Adrenal gland (tissue), 19 donors: ENCODE data around the gene DYNLT2B. TPM values are rescaled to one million over a fixed set of nuclear protein-coding genes. Genes with fewer than 3 reads are reported as not detected.
A peak's percentile ranks its signal among the peaks of the same experiment; 100 is the strongest.
"Not testable (repeated sequence)": the region's sequence is repeated elsewhere in the genome, so short reads cannot be mapped to it uniquely, and the experiment has no call there.

Experiments
- DNase-seq, 7 donors: peaks; one replicate each; pipeline ENCODE4 v3.0.0-alpha.2; 2019 to 2020
- H3K27ac ChIP-seq, 5 donors: fragments of 200-600 bp; sonication (generic) in 4 of 5; 1 replicate in 3 of 5; 2 replicates in 2 of 5; pipeline versions ENCODE4 v1.5.1 to v1.8.0; 2016 to 2020; ENCODE audit warnings: mild to moderate bottlenecking in 1 of 5
- H3K27me3 ChIP-seq: fragments of 200-600 bp; 2 replicates; pipeline ENCODE4 v1.8.0; 2021
- H3K36me3 ChIP-seq, 2 donors: fragments of 200-600 bp; replicated peaks in 1 of 2; 1 replicate in 1 of 2; 2 replicates in 1 of 2; pipeline versions ENCODE4 v1.5.1 to v1.8.0; 2018 to 2022
- H3K4me1 ChIP-seq, 2 donors: fragments of 200-600 bp; replicated peaks in 1 of 2; 1 replicate in 1 of 2; 2 replicates in 1 of 2; pipeline versions ENCODE4 v1.5.1 to v1.8.0; 2018 to 2021
- H3K4me3 ChIP-seq, 4 donors: fragments of 200-600 bp; sonication (generic) in 3 of 4; one replicate each; pipeline ENCODE4 v1.5.1; 2016 to 2018
- H3K9me3 ChIP-seq, 3 donors: fragments of 200-600 bp; sonication (generic) in 1 of 3; replicated peaks in 1 of 3; 1 replicate in 2 of 3; 2 replicates in 1 of 3; pipeline versions ENCODE4 v1.5.1 to v1.8.0; 2016 to 2021
- POLR2A ChIP-seq, 2 donors: fragments of 450-650 bp; IDR thresholded peaks; one replicate each; pipeline ENCODE4 v1.6.1; 2017; ENCODE audit warnings: antibody characterized with exemption in 2 of 2, mild to moderate bottlenecking in 2 of 2, moderate library complexity in 1 of 2
- WGBS, 4 donors: extraction: QIAGEN DNeasy Blood & Tissue Kit in 2 of 4; methylation state at CpG; one replicate each; pipeline versions ENCODE4 v1.1.5 to v1.1.7; 2013 to 2017; 5-methylcytosine and 5-hydroxymethylcytosine counted together
- intact Hi-C, 2 donors: fragments of 100-400 bp; cut with DNase I; formaldehyde crosslinking; loops; one replicate each; pipeline versions ENCODE4 v1.14.1 to v1.15.0; 2022 to 2023
- long read RNA-seq, 10 donors: library from polyadenylated mRNA in 3 of 10; unstranded in 2 of 10; stranded (forward) in 1 of 10; transcript quantifications; one replicate each; pipeline ENCODE4 v2.0.0 and lab custom pipeline, GENCODE V29; 2021 to 2026
- polyA plus RNA-seq, 3 donors: library from polyadenylated mRNA; stranded (reverse); fragments of 200-250 nt in 2 of 3; fragments of 350-450 nt in 1 of 3; fragmentation: Illumina TruSeq in 1 of 3; extraction: RNeasy Lipid Tissue Mini Kit (QIAGEN cat#74804) in 1 of 3; gene quantifications; one replicate each; pipeline ENCODE4 v1.2.3, GENCODE V29; 2013 to 2014
- total RNA-seq, 9 donors: library from RNA; depleted of rRNA in 4 of 9; stranded (reverse); fragments of >200 nt in 4 of 9; fragments of 120-200 nt in 1 of 9; fragmentation: NEBNext Ultra II Directional in 1 of 9; extraction: Animal tissue kit (Norgen Biotek cat#: 25700) in 1 of 9; gene quantifications; one replicate each; pipeline versions ENCODE4 v1.1.0 to v1.2.4, GENCODE V29; 2013 to 2023
- TF ChIP-seq, protein P1 (sequence below), 6 experiments: fragments of 450-650 bp in 4 of 6; fragments of 200-600 bp in 2 of 6; sonication (generic) in 1 of 6; IDR thresholded peaks; 1 replicate in 5 of 6; 2 replicates in 1 of 6; pipeline versions ENCODE4 v1.5.1 to v1.8.0; 2016 to 2021; ENCODE audit warnings: antibody characterized with exemption in 6 of 6, mild to moderate bottlenecking in 2 of 6, moderate library complexity in 1 of 6
- donor health status: healthy with polysubstance abuse.
- donor health status: Bipolar disorder and iron deficiency.
- donor health status: DM: yes; HTN: yes; CAD: no.
- donor health status: DM: no; HTN: no; CAD: no.
- donor health status: DM: no; HTN: no; CAD: no.
- donor health status: DM: yes; HTN: yes; CAD: no.

The DYNLT2B gene
- total RNA-seq (10 to 100 TPM in 3 of 9 donors, 1 to 10 TPM in 6; 3.4 to 34.5 (median 8.9) TPM), polyA plus RNA-seq (10 to 100 TPM; 13.6 to 19.0 (median 14.6) TPM)
- long read RNA-seq, donor 1, transcript TCTEX1D2-201 (5 exons, 673 nt): minor isoform, 5 of 12 reads
- long read RNA-seq, donor 1, transcript TCTEX1D2-202 (5 exons, 603 nt): major isoform, 6 of 12 reads
- long read RNA-seq, donor 1, partial matches to known transcripts: 0 of 12 reads
- long read RNA-seq, donor 1, other reads (novel, unspliced or antisense): 0 of 12 reads
- long read RNA-seq, donor 2, transcript TCTEX1D2-201 (5 exons, 673 nt): major isoform, 5 of 14 reads
- long read RNA-seq, donor 2, partial matches to known transcripts: 5 of 14 reads
- long read RNA-seq, donor 2, other reads (novel, unspliced or antisense): 0 of 14 reads
- long read RNA-seq, donor 3, partial matches to known transcripts: 0 of 10 reads
- long read RNA-seq, donor 3, other reads (novel, unspliced or antisense): 0 of 10 reads
- long read RNA-seq, donor 4, transcript TCTEX1D2-201 (5 exons, 673 nt): major isoform, 8 of 9 reads
- long read RNA-seq, donor 4, partial matches to known transcripts: 0 of 9 reads
- long read RNA-seq, donor 4, other reads (novel, unspliced or antisense): 0 of 9 reads
- long read RNA-seq, donor 5, transcript TCTEX1D2-201 (5 exons, 673 nt): major isoform, 10 of 14 reads
- long read RNA-seq, donor 5, partial matches to known transcripts: 0 of 14 reads
- long read RNA-seq, donor 5, other reads (novel, unspliced or antisense): 3 of 14 reads
- long read RNA-seq, donor 6, transcript TCTEX1D2-201 (5 exons, 673 nt): major isoform, 9 of 9 reads
- long read RNA-seq, donor 6, partial matches to known transcripts: 0 of 9 reads
- long read RNA-seq, donor 6, other reads (novel, unspliced or antisense): 0 of 9 reads
- long read RNA-seq, donor 7, transcript TCTEX1D2-201 (5 exons, 673 nt): major isoform, 5 of 7 reads
- long read RNA-seq, donor 7, partial matches to known transcripts: 0 of 7 reads
- long read RNA-seq, donor 7, other reads (novel, unspliced or antisense): 0 of 7 reads
- long read RNA-seq, donor 8, transcript TCTEX1D2-201 (5 exons, 673 nt): major isoform, 7 of 10 reads
- long read RNA-seq, donor 8, partial matches to known transcripts: 0 of 10 reads
- long read RNA-seq, donor 8, other reads (novel, unspliced or antisense): 0 of 10 reads
- long read RNA-seq, donor 9, transcript TCTEX1D2-201 (5 exons, 673 nt): major isoform, 7 of 12 reads
- long read RNA-seq, donor 9, transcript TCTEX1D2-202 (5 exons, 603 nt): minor isoform, 5 of 12 reads
- long read RNA-seq, donor 9, partial matches to known transcripts: 0 of 12 reads
- long read RNA-seq, donor 9, other reads (novel, unspliced or antisense): 0 of 12 reads
- long read RNA-seq, donor 10, partial matches to known transcripts: 0 of 4 reads
- long read RNA-seq, donor 10, other reads (novel, unspliced or antisense): 0 of 4 reads

DNA sequence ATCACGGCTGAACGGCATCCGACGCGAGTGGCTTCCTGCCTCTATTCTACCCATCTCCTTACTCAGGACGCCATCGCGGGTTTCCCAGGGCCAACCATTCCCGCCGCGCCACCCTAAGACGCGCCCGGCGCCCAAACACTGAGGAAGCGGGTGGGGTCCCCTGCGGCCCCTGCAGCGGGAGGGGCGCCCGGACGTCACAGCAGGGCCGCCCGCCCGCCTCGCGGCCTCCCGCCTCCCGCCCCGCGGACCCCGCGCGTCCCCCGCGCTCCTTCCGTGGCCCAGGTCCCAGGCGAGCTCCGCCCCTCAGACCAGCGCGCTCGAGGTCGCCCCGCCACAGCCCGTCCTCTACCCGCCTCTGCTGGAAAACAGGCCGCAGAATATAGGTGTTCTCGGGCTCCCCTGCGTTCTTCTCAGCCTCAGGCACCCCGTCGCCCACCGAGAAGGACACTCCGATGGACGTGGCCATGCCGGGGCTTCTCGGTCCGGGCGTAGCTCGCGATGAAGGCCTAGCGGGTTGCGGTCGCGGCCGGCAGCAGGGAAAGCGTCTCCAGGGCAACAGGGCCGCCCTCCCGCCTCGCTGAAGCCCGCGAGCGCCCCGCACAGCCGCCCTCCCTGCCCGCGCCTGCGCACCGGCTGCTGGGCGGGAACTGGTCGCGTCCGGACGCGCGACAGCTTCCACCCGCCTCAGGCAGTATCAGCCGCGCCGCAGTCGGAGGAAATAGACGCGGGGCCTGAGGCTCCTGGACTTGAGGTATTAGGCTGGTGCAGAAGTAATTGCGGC, at the start of gene DYNLT2B:
Gene DYNLT2B, minus strand, starts transcription at position 554 of the 781 bp plus-strand sequence. Its CDS starts 88 bp downstream, at position 466.
- peak in 1 of 2 donors; percentile 76 for TF ChIP-seq POLR2A (IDR thresholded peaks at IDR 0.05)
- TF ChIP-seq, protein P1, sequence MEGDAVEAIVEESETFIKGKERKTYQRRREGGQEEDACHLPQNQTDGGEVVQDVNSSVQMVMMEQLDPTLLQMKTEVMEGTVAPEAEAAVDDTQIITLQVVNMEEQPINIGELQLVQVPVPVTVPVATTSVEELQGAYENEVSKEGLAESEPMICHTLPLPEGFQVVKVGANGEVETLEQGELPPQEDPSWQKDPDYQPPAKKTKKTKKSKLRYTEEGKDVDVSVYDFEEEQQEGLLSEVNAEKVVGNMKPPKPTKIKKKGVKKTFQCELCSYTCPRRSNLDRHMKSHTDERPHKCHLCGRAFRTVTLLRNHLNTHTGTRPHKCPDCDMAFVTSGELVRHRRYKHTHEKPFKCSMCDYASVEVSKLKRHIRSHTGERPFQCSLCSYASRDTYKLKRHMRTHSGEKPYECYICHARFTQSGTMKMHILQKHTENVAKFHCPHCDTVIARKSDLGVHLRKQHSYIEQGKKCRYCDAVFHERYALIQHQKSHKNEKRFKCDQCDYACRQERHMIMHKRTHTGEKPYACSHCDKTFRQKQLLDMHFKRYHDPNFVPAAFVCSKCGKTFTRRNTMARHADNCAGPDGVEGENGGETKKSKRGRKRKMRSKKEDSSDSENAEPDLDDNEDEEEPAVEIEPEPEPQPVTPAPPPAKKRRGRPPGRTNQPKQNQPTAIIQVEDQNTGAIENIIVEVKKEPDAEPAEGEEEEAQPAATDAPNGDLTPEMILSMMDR (IDR thresholded peaks at IDR 0.05): no peak
- Histone ChIP-seq H3K9me3 (no peaks in the 10 kb centered on the region), H3K27ac (peak within 1 kb of the TSS; percentile 76 to 91 (median 88)), H3K27me3 (no peaks in the 10 kb centered on the region), H3K4me3 (peak within 1 kb of the TSS; percentile 60 to 86 (median 80)), H3K4me1 (no peaks in the 10 kb centered on the region), H3K36me3 (no peaks in the 10 kb centered on the region)
- DNase-seq: peak; percentile 87 to 93 (median 89)
- WGBS, 4 donors: 0 to 1% (median 0%) methylated on average over 7 to 92 of the region's 92 CpGs
- intact Hi-C loops: no loop called here

DNA sequence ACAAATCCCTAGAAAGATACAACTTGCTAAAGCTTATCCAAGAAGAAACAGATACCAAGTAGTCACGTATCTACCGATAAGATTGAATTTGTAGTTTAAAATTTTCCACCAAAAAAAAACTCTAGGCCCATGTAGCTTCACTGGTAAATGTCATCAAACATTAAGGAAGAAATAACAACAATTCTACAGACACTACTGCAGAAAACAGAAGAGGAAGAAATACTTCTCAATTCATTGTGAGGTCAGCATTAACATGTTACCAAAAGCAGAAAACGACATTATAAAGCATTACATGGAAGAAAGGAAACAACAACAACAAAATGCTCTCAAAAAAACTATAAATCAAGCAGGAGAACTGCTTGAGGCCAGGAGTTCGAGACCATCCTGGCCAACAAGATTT, 47.7 kb upstream of the DYNLT2B start:
- WGBS, 4 donors: 81 to 85% (median 83%) methylated on average over 4 of the region's 4 CpGs
- intact Hi-C loops: no loop called here

DNA sequence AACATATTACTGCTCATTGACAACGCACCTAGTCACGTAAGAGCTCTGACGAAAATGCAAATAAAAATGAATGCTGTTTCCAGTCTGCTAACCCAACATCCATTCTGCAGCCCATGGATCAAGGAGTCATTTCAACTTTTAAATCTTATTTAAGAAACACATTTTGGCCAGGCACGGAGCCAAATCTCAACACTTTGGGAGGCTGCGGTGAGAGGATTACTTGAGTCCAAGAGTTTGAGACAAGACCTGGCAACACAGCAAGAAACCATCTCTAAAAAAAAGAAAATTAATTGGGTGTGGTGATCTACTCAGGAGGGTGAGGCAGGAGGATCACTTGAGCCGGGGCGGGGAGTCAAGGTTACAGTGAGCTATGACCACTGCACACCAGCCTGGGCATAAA, 42.5 kb upstream of the DYNLT2B start:
- Histone ChIP-seq H3K4me1 (no peaks in the 10 kb centered on the region), H3K27me3 (no peaks in the 10 kb centered on the region), H3K27ac (no peak overlapping the region), H3K36me3 (peaks cover 0 to 66% of the 10 kb centered on the region in 2 donors), H3K9me3 (no peaks in the 10 kb centered on the region), H3K4me3 (no peak overlapping the region)
- WGBS, 4 donors: 81 to 87% (median 84%) methylated on average over 7 of the region's 7 CpGs
- no peak for TF ChIP-seq POLR2A (IDR thresholded peaks at IDR 0.05)
- TF ChIP-seq, protein P1 (IDR thresholded peaks at IDR 0.05): no peak
- DNase-seq: peak in 2 of 7 donors; percentile 19 to 34
- intact Hi-C loops: no loop called here

More for the DNA sequence above, 47.7 kb upstream of the DYNLT2B start:
- no peaks in the 10 kb centered on the region for H3K9me3 ChIP-seq
- no peaks in the 10 kb centered on the region for H3K27me3 ChIP-seq
- no peak for DNase-seq
- no peak overlapping the region for H3K27ac ChIP-seq
- H3K4me1 ChIP-seq: no peaks in the 10 kb centered on the region
- H3K4me3 ChIP-seq: no peak overlapping the region
- TF ChIP-seq, protein P1 (IDR thresholded peaks at IDR 0.05): no peak
- TF ChIP-seq POLR2A (IDR thresholded peaks at IDR 0.05): no peak
- peaks cover 0 to 43% of the 10 kb centered on the region in 2 donors for H3K36me3 ChIP-seq

DNA sequence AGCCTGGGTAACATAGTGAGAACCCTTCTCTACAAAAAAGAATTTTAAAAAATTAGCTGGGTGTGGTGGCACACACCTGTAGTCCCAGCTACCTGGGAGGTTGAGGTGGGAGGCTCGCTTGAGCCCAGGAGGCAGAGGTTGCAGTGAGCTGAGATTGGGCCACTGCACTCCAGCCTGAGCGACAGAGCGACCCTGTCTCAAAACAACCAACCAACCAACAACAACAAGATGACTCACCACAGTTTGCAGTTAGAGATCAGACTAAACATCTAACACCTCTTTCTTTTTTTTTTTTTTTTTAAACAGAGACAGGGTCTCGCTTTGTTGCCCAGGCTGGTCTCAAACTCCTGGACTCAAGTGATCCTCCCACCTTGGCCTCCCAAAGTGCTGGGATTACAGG, 40.5 kb upstream of the DYNLT2B start:
- H3K27ac ChIP-seq, intact Hi-C loops, H3K4me3 ChIP-seq, DNase-seq, H3K27me3 ChIP-seq, H3K4me1 ChIP-seq, H3K9me3 ChIP-seq: not testable (repeated sequence)
- 95 to 100% (median 96%) methylated on average over 4 of the region's 4 CpGs for WGBS, 4 donors
- H3K36me3 ChIP-seq: peaks cover 0 to 73% of the 10 kb centered on the region in 2 donors
